PFSK-1 (cell line): ENCODE data around the gene PSPN.

Source experiments
- POLR2AphosphoS5 ChIP-seq: IDR thresholded peaks from 2 replicates; pipeline ENCODE4 v1.6.1; 2012; ENCODE audit warnings: low read depth, mild to moderate bottlenecking, control low read depth, low read length, moderate library complexity
- SIN3A ChIP-seq: IDR thresholded peaks from 2 replicates; pipeline ENCODE4 v1.6.1; 2012; ENCODE audit warnings: mild to moderate bottlenecking, low read length, moderate library complexity, borderline replicate concordance; ENCODE audit not compliant: insufficient read depth
- TF ChIP-seq, protein P1 (sequence below), 2 experiments: IDR thresholded peaks; 2 replicates each; pipeline versions ENCODE4 v1.6.1 to v1.8.0; 2011 to 2012; ENCODE audit warnings: low read depth in 2 of 2, low read length in 2 of 2, control low read depth in 1 of 2, inconsistent platforms in 1 of 2, mild to moderate bottlenecking in 1 of 2, moderate library complexity in 1 of 2; ENCODE audit not compliant: insufficient read depth in 1 of 2

DNA sequence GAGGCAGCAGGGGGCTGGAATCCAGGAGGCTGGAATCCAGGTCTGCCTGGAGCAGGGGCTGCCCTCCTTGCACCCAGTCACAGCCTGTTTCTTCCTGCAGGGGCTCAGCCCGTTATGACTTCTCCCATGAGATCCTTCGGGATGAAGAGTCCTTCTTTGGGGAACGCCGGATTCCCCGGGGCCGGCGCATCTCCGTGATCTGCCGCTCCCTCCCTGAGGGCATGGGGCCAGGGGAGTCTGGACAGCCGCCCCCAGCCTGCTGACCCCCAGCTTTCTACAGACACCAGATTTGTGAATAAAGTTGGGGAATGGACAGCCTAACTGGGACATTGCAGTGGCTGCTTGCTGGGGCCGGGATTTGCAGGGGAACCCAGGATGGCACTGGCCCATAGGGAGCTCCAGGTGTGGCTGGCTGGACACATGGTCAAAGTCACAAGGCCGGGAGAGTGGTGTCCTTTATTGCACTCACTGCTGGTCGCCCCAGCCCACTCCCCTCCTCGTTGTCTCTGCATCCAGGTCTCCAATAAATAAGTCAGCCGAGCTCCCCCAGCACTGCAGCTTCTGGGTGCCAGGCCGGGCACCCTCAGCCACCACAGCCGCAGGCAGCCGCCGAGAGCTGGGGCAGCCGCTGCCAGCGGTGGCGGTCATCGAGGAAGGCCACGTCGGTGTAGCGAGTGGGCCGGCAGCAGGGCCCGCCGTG lies 872 bp downstream of the PSPN start:
- TF ChIP-seq, protein P1, sequence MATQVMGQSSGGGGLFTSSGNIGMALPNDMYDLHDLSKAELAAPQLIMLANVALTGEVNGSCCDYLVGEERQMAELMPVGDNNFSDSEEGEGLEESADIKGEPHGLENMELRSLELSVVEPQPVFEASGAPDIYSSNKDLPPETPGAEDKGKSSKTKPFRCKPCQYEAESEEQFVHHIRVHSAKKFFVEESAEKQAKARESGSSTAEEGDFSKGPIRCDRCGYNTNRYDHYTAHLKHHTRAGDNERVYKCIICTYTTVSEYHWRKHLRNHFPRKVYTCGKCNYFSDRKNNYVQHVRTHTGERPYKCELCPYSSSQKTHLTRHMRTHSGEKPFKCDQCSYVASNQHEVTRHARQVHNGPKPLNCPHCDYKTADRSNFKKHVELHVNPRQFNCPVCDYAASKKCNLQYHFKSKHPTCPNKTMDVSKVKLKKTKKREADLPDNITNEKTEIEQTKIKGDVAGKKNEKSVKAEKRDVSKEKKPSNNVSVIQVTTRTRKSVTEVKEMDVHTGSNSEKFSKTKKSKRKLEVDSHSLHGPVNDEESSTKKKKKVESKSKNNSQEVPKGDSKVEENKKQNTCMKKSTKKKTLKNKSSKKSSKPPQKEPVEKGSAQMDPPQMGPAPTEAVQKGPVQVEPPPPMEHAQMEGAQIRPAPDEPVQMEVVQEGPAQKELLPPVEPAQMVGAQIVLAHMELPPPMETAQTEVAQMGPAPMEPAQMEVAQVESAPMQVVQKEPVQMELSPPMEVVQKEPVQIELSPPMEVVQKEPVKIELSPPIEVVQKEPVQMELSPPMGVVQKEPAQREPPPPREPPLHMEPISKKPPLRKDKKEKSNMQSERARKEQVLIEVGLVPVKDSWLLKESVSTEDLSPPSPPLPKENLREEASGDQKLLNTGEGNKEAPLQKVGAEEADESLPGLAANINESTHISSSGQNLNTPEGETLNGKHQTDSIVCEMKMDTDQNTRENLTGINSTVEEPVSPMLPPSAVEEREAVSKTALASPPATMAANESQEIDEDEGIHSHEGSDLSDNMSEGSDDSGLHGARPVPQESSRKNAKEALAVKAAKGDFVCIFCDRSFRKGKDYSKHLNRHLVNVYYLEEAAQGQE (IDR thresholded peaks at IDR 0.05; ENCODE audit: insufficient read depth in 1 of 2, low read depth in 2 of 2, low read length in 2 of 2) = no peak
- TF ChIP-seq SIN3A (no peak), POLR2AphosphoS5 (no peak)
